Measurements from ENCODE around the gene NOP53. TPM values are rescaled to one million over a fixed set of nuclear protein-coding genes. Genes with fewer than 3 reads are reported as not detected.
"Not testable (repeated sequence)": the region's sequence is repeated elsewhere in the genome, so short reads cannot be mapped to it uniquely, and the experiment has no call there.

The NOP53 gene
- total and polyA plus RNA-seq, 2 of the 13 experiments (the other 11 are each of a cell fraction or from before 2014, with no cell fraction given), result 53.9 to 141 TPM

DNA sequence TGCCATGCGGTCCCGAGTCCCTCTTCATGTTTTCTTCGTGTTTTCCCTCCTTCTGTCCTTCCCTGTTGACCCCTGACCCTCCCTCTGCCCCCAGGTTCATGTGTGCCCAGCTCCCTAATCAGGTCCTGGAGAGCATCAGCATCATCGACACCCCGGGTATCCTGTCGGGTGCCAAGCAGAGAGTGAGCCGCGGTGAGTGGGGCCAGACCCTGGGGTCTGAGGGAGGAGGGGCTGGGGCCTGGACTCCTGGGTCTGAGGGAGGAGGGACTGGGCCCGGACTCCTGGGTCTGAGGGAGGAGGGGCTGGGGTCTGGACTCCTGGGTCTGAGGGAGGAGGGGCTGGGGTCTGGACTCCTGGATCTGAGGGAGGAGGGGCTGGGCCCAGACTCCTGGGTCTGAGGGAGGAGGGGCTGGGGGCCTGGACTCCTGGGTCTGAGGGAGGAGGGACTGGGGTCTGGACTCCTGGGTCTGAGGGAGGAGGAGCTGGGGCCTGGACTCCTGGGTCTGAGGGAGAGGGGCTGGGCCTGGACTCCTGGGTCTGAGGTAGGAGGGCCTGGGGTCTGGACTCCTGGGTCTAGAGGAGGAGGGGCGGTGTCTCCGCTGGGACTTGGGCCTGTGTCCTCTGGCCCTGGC is 26.8 kb upstream of the NOP53 start:
- ATAC-seq; H3K36me3 ChIP-seq (replicated peaks in 1 of 2; ENCODE audit: control insufficient read depth in 1 of 2, insufficient read depth in 2 of 2, low read length in 2 of 2); H3K9me3 ChIP-seq (ENCODE audit: low read length); intact Hi-C loops (cut with micrococcal nuclease; ENCODE audit: unreplicated experiment); BruUV-seq (replicated peaks); H2AFZ ChIP-seq (ENCODE audit: low read length); CTCF ChIA-PET (ENCODE audit: low intra/inter-chr PET ratio, low total read pairs); H3K27ac ChIP-seq (ENCODE audit: extremely low read length, insufficient read depth, low read length); in situ Hi-C loops (cut with HindIII; ENCODE audit: extremely low pct_ligation_motif_present, low pct_unique_long_range_greater_than_20kb); FAIRE-seq; H3K79me2 ChIP-seq (ENCODE audit: insufficient read depth, low read length); H4K20me1 ChIP-seq (ENCODE audit: insufficient read depth, low read length); DNase-seq (ENCODE audit: low spot score); TF ChIP-seq ATF7 (IDR thresholded peaks at IDR 0.05): not testable (repeated sequence)
- Histone ChIP-seq H3K4me1 (ENCODE audit: insufficient read depth, low read length) (peaks cover 54% of the 10 kb centered on the region), H3K4me2 (ENCODE audit: low read depth, low read length) (peak overlapping the region; percentile 71), H3K4me3 (replicated peaks in 1 of 3; ENCODE audit: insufficient read depth in 1 of 3, low read depth in 2 of 3, low read length in 3 of 3) (peak overlapping the region in 2 of 3 experiments; percentile 51 to 68; a peak in 3 of 6 replicates), H3K27me3 (ENCODE audit: control insufficient read depth in 1 of 2, insufficient read depth in 2 of 2, low read length in 2 of 2) (peaks cover 0 to 13% of the 10 kb centered on the region in 2 experiments; a peak in 4 of 5 replicates), H3K9ac (ENCODE audit: insufficient read depth, low read depth, low read length) (peak overlapping the region; percentile 50; the same call in 1 of the 2 replicates)
- WGBS (ENCODE audit: low lambda C conversion rate), result 42% methylated on average over 9 of the region's 11 CpGs
- TF ChIP-seq ATF7 (CRISPR knock-in tag; IDR thresholded peaks at IDR 0.05), result 0 out of 2 replicates have a peak, but pooled peaks have one; percentile 20
- peak; percentile 97 for TF ChIP-seq ZSCAN22 (CRISPR knock-in tag; IDR thresholded peaks at IDR 0.05)
- TF ChIP-seq, protein P1, sequence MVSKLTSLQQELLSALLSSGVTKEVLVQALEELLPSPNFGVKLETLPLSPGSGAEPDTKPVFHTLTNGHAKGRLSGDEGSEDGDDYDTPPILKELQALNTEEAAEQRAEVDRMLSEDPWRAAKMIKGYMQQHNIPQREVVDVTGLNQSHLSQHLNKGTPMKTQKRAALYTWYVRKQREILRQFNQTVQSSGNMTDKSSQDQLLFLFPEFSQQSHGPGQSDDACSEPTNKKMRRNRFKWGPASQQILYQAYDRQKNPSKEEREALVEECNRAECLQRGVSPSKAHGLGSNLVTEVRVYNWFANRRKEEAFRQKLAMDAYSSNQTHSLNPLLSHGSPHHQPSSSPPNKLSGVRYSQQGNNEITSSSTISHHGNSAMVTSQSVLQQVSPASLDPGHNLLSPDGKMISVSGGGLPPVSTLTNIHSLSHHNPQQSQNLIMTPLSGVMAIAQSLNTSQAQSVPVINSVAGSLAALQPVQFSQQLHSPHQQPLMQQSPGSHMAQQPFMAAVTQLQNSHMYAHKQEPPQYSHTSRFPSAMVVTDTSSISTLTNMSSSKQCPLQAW (CRISPR knock-in tag; IDR thresholded peaks at IDR 0.05), result 0 out of 2 replicates have a peak, but pooled peaks have one; percentile 44
- peak; percentile 43; the same call in 1 of the 2 replicates for TF ChIP-seq ZNF263 (CRISPR knock-in tag; IDR thresholded peaks at IDR 0.05)
- TF ChIP-seq ZNF563 (CRISPR knock-in tag; IDR thresholded peaks at IDR 0.05), result 0 out of 2 replicates have a peak, but pooled peaks have one; percentile 26
- POLR2A ChIA-PET, result interaction anchor here (0.9 kb wide), 1 partner anchor 25 kb away, joined by 4 read pairs; no protein-coding TSS in a partner anchor
